AG09309 (cell line): Measurements from ENCODE around the gene GLT6D1.
"Not testable (repeated sequence)": the region's sequence is repeated elsewhere in the genome, so short reads cannot be mapped to it uniquely, and the experiment has no call there.

ENCODE experiments used
- DNase-seq: peaks from one replicate; pipeline ENCODE4 v3.0.0-alpha.2; 2010; ENCODE audit warnings: low read depth
- H3K4me3 ChIP-seq: 2 replicates; pipeline ENCODE4 v1.5.1; 2011; ENCODE audit warnings: mild to moderate bottlenecking, low read depth, low read length, moderate library complexity; ENCODE audit not compliant: control insufficient read depth
- CTCF ChIP-seq: IDR thresholded peaks from 2 replicates; pipeline ENCODE4 v1.5.1; 2011; ENCODE audit warnings: mild to moderate bottlenecking, low read depth, low read length, inconsistent platforms; ENCODE audit not compliant: insufficient read depth, control insufficient read depth; ENCODE audit errors: missing control alignments

GLT6D1 gene

GRCh38 chr9:135670721-135671590 is 31.6 kb upstream of the GLT6D1 start:
- TF ChIP-seq CTCF = no peak
- DNase-seq = no peak
- H3K4me3 ChIP-seq = no peak overlapping the region

DNA sequence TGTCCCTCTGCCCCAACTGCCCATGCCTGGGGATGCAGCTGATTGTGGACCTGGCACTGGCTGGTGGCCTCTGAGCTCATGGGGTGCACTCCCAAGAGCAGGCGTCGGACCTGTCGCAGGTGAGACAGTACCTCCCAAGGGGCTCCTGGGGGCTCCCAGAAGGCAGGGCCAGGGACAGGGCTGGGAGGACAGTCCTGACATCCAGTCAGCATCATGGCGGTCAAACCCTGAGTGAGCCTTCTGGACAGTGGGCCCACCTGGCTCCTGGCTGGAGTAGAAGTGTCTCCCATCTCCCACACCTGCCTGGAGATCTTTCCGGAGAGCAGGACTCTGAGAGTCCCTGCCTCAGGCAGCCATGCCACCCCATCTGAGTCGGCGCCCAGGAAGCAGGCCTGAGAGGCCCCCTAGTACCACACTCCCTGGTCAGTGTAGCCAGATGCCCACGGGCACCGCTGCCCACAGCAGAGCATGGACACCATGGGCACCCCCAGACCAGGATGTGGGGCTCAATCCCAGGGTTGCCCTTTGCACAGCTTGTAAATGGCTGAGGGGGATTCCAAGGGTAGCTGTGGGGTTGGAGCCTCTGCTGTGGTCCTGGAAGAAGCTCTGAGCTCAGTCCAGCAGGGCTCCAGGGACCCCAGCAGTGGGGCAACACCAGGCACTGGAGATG is 30.4 kb upstream of the GLT6D1 start:
- no peak for TF ChIP-seq CTCF
- no peak overlapping the region for H3K4me3 ChIP-seq
- no peak for DNase-seq

DNA sequence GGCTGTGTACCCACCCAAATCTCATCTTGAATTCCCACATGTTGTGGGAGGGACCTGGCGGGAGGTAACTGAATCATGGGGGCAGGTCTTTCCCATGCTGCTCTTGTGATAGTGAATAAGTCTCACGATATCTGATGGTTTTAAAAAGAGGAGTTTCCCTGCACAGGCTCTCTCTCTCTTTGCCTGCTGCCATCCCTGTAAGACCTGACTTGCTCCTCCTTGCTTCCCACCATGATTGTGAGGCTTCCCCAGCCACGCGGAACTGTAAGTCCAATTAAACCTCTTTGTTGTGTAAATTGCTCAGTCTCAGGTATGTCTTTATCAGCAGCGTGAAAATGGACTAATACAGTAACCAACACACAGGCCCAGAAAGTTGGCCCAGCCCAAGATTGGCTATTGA is 29.7 kb upstream of the GLT6D1 start:
- DNase-seq, H3K4me3 ChIP-seq: not testable (repeated sequence)

DNA sequence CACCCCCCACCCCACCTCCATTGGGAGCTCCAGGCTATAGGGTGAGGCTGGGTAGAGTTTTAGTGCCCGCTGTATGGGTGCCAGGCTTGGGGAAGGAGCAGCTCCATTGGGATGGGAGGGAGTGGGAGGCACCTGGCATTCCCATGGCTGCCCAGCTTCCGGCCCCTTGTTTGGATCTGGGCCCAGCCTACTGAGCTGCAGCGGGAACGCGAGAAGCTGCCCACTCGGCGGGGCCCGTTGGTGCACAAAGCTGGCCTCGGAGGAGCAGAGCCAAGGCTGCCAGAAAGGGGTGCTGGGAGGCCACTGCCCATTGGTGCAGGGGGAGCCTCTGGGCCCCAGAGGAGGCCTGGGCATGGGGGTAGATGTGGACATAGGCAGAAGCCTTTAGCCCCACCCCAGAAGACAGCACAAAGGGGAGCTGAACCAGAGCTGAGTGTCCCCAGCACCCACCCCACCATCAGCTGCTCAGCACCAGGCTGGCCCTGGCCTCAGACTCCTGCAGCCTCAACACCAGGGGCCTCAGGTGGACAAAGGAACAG is 28.2 kb upstream of the GLT6D1 start:
- no peak for DNase-seq
- TF ChIP-seq CTCF = no peak
- no peak overlapping the region for H3K4me3 ChIP-seq

- no peak for DNase-seq
- TF ChIP-seq CTCF = no peak
- no peak overlapping the region for H3K4me3 ChIP-seq
These were observed 27.5 kb upstream of the GLT6D1 start for GRCh38 chr9:135666534-135667462.

GRCh38 chr9:135665795-135666189 is 26.5 kb upstream of the GLT6D1 start:
- H3K4me3 ChIP-seq = no peak overlapping the region
- no peak for DNase-seq
- no peak for TF ChIP-seq CTCF
